ENCODE measurements around the gene THOP1.
"Not testable (repeated sequence)": the region's sequence is repeated elsewhere in the genome, so short reads cannot be mapped to it uniquely, and the experiment has no call there.

The THOP1 gene

GRCh38 chr19:2817237-2817829 lies 32.0 kb downstream of the THOP1 start:
- not testable (repeated sequence) for DNase-seq

GRCh38 chr19:2819540-2820111 lies 34.3 kb downstream of the THOP1 start, which contains the start of gene ZNF554:
Gene ZNF554 (plus strand): TSS chr19:2819868. CDS start chr19:2820072, 204 bp downstream.
- peak; percentile 98 to 100 (median 99) for DNase-seq

GRCh38 chr19:2820112-2820702 lies 34.9 kb downstream of the THOP1 start:
- peak in 1 of 3 donors; percentile 18 for DNase-seq

- no peak for DNase-seq
These were observed 37.5 kb downstream of the THOP1 start for GRCh38 chr19:2822846-2823245.

- no peak for DNase-seq
These were observed 38.3 kb downstream of the THOP1 start for GRCh38 chr19:2823646-2824045.

- DNase-seq, result no peak
These were observed 38.8 kb downstream of the THOP1 start for GRCh38 chr19:2824129-2824528.

GRCh38 chr19:2827022-2827421 lies 41.7 kb downstream of the THOP1 start:
- DNase-seq, result no peak

- DNase-seq, result no peak
These were observed 42.7 kb downstream of the THOP1 start for GRCh38 chr19:2827840-2828489.

- peak in 1 of 3 donors; percentile 16 for DNase-seq
These were observed 49.1 kb downstream of the THOP1 start for GRCh38 chr19:2834294-2834871.

GRCh38 chr19:2837430-2837829 lies 52.1 kb downstream of the THOP1 start:
- no peak for DNase-seq

GRCh38 chr19:2840794-2841791 lies 55.8 kb downstream of the THOP1 start, which contains the start of gene ZNF555:
Gene ZNF555 (plus strand): TSS chr19:2841475. CDS start chr19:2841573, 98 bp downstream.
- DNase-seq, result peak; percentile 99 to 100 (median 99)

GRCh38 chr19:2841855-2842574 lies 56.7 kb downstream of the THOP1 start:
- peak in 1 of 3 donors; percentile 37 for DNase-seq

- no peak for DNase-seq
These were observed 59.8 kb downstream of the THOP1 start for GRCh38 chr19:2845107-2845506.

- no peak for DNase-seq
These were observed 61.0 kb downstream of the THOP1 start for GRCh38 chr19:2846180-2846894.

GRCh38 chr19:2847507-2847906 lies 62.2 kb downstream of the THOP1 start:
- DNase-seq, result no peak

- DNase-seq, result no peak
These were observed 63.3 kb downstream of the THOP1 start for GRCh38 chr19:2848616-2849015.

- no peak for DNase-seq
These were observed 65.1 kb downstream of the THOP1 start for GRCh38 chr19:2850256-2850925.

- no peak for DNase-seq
These were observed 67.3 kb downstream of the THOP1 start for GRCh38 chr19:2852598-2852997.

GRCh38 chr19:2853015-2853606 lies 67.8 kb downstream of the THOP1 start:
- no peak for DNase-seq

- no peak for DNase-seq
These were observed 69.5 kb downstream of the THOP1 start for GRCh38 chr19:2854849-2855248.
